OCI-LY1 (cell line): ENCODE data around the gene GRIN2A.

Experiments used
- H2AFZ ChIP-seq: fragments of 200-600 bp; sonication (generic), shearing (Covaris generic); 2 replicates; pipeline ENCODE4 v1.6.0; 2014; ENCODE audit warnings: antibody characterized with exemption, mild to moderate bottlenecking, low read length
- H3F3A ChIP-seq: fragments of 200-600 bp; sonication (generic), shearing (Covaris generic); 2 replicates; pipeline ENCODE4 v1.6.0; 2014; ENCODE audit warnings: mild to moderate bottlenecking, antibody characterized with exemption, low read length, moderate library complexity; ENCODE audit not compliant: insufficient read depth
- H3K27ac ChIP-seq: fragments of 200-600 bp; sonication (generic); 2 replicates; pipeline ENCODE4 v1.5.1; 2014; ENCODE audit warnings: low read length, mixed run types, mild to moderate bottlenecking, low read depth; ENCODE audit not compliant: poor library complexity, severe bottlenecking
- H3K27me3 ChIP-seq: fragments of 200-600 bp; sonication (generic); 2 replicates; pipeline ENCODE4 v1.6.0; 2014; ENCODE audit warnings: antibody characterized with exemption, mild to moderate bottlenecking, low read length, moderate library complexity; ENCODE audit not compliant: insufficient read depth
- H3K36me3 ChIP-seq: fragments of 200-600 bp; sonication (generic); 2 replicates; pipeline ENCODE4 v1.6.1; 2014; ENCODE audit warnings: mild to moderate bottlenecking, antibody characterized with exemption, low read length, moderate library complexity, mixed read lengths; ENCODE audit not compliant: insufficient read depth
- H3K4me1 ChIP-seq: fragments of 200-600 bp; sonication (generic); 2 replicates; pipeline ENCODE4 v1.5.1; 2014; ENCODE audit warnings: mild to moderate bottlenecking, low read length, moderate library complexity; ENCODE audit not compliant: insufficient read depth, severe bottlenecking
- H3K4me2 ChIP-seq: fragments of 200-600 bp; sonication (generic), shearing (Covaris generic); 2 replicates; pipeline ENCODE4 v1.6.1; 2014; ENCODE audit warnings: low read length
- H3K4me3 ChIP-seq: fragments of 200-600 bp; sonication (generic); 2 replicates; pipeline ENCODE4 v1.5.1; 2014; ENCODE audit warnings: low read length, low read depth, mild to moderate bottlenecking, mixed read lengths; ENCODE audit not compliant: poor library complexity, severe bottlenecking
- H3K79me2 ChIP-seq: fragments of 200-600 bp; shearing (Covaris generic); 2 replicates; pipeline ENCODE4 v1.6.1; 2016; ENCODE audit warnings: mixed run types, low read length, mixed read lengths; ENCODE audit not compliant: insufficient read depth
- H3K9ac ChIP-seq: fragments of 200-600 bp; sonication (generic), shearing (Covaris generic); 2 replicates; pipeline ENCODE4 v1.6.1; 2014; ENCODE audit warnings: mild to moderate bottlenecking, low read length, mixed read lengths
- H3K9me2 ChIP-seq: fragments of 200-600 bp; sonication (generic), shearing (Covaris generic); 2 replicates; pipeline ENCODE4 v1.6.1; 2014; ENCODE audit warnings: low read depth, mild to moderate bottlenecking, low read length, mixed read lengths
- H3K9me3 ChIP-seq: fragments of 200-600 bp; shearing (Covaris generic); 2 replicates; pipeline ENCODE4 v1.6.1; 2014; ENCODE audit warnings: low read length, mixed read lengths
- H4K20me1 ChIP-seq: fragments of 200-600 bp; sonication (generic), shearing (Covaris generic); 2 replicates; pipeline ENCODE4 v1.6.0; 2016; ENCODE audit warnings: mild to moderate bottlenecking, low read length; ENCODE audit not compliant: insufficient read depth
- EZH2 ChIP-seq: fragments of 200-600 bp; sonication (generic), shearing (Covaris generic); IDR thresholded peaks from 2 replicates; pipeline ENCODE4 v1.8.0; 2017; ENCODE audit warnings: borderline replicate concordance, mixed run types, mild to moderate bottlenecking, antibody characterized with exemption, low read length, moderate library complexity, mixed read lengths
- TF ChIP-seq, protein P1 (sequence below): fragments of 200-600 bp; sonication (generic), shearing (Covaris generic); IDR thresholded peaks from 2 replicates; pipeline ENCODE4 v1.5.1; 2017; ENCODE audit warnings: mild to moderate bottlenecking, antibody characterized with exemption, low read length, moderate library complexity, mixed read lengths

GRIN2A gene

DNA sequence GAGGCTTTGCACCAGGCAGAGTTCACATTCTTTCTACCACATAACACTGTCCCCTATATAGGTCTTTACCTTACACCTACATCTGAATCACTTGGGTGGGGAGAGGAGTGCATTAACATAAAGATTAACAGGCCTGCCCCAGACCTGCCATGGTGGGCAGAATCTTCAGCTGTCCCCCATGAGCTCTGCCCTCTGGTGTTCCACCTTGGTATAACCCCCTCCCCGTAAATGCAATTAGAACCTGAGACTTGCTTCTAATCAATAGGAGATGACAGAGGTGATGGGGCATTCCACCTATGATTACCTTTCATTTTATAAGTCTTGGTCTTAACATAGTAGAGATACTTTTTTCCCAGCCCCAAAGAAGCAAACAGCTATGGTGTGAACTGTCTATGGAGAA, 20.4 kb upstream of the GRIN2A start:
- Histone ChIP-seq H3K79me2 (no peaks in the 10 kb centered on the region), H3K27me3 (peaks cover 4% of the 10 kb centered on the region; the same call in 1 of the 2 replicates), H3K9me2 (no peaks in the 10 kb centered on the region), H3K36me3 (no peaks in the 10 kb centered on the region), H3K4me1 (no peaks in the 10 kb centered on the region), H3K4me2 (no peak overlapping the region), H3K9ac (no peak overlapping the region), H4K20me1 (no peaks in the 10 kb centered on the region), H3K27ac (no peak overlapping the region), H3K9me3 (no peaks in the 10 kb centered on the region), H2AFZ (no peak overlapping the region), H3F3A (no peaks in the 10 kb centered on the region), H3K4me3 (no peak overlapping the region)
- TF ChIP-seq, protein P1, sequence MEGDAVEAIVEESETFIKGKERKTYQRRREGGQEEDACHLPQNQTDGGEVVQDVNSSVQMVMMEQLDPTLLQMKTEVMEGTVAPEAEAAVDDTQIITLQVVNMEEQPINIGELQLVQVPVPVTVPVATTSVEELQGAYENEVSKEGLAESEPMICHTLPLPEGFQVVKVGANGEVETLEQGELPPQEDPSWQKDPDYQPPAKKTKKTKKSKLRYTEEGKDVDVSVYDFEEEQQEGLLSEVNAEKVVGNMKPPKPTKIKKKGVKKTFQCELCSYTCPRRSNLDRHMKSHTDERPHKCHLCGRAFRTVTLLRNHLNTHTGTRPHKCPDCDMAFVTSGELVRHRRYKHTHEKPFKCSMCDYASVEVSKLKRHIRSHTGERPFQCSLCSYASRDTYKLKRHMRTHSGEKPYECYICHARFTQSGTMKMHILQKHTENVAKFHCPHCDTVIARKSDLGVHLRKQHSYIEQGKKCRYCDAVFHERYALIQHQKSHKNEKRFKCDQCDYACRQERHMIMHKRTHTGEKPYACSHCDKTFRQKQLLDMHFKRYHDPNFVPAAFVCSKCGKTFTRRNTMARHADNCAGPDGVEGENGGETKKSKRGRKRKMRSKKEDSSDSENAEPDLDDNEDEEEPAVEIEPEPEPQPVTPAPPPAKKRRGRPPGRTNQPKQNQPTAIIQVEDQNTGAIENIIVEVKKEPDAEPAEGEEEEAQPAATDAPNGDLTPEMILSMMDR: peak; percentile 8; the same call in 1 of the 2 replicates
- no peak for TF ChIP-seq EZH2

- H3K9me3 ChIP-seq: no peaks in the 10 kb centered on the region
- H3K4me1 ChIP-seq: no peaks in the 10 kb centered on the region
- H4K20me1 ChIP-seq: no peaks in the 10 kb centered on the region
- no peak overlapping the region for H3K4me2 ChIP-seq
- no peak for TF ChIP-seq EZH2
- TF ChIP-seq, protein P1: no peak
- H3F3A ChIP-seq: no peaks in the 10 kb centered on the region
- H3K79me2 ChIP-seq: no peaks in the 10 kb centered on the region
- no peak overlapping the region for H2AFZ ChIP-seq
- H3K9me2 ChIP-seq: no peaks in the 10 kb centered on the region
- peaks cover 4% of the 10 kb centered on the region; the same call in 1 of the 2 replicates for H3K27me3 ChIP-seq
- H3K27ac ChIP-seq: no peak overlapping the region
- no peaks in the 10 kb centered on the region for H3K36me3 ChIP-seq
- H3K9ac ChIP-seq: no peak overlapping the region
- H3K4me3 ChIP-seq: no peak overlapping the region
Measured at GRCh38 chr16:10200637-10201586, 18.7 kb upstream of the GRIN2A start.

DNA sequence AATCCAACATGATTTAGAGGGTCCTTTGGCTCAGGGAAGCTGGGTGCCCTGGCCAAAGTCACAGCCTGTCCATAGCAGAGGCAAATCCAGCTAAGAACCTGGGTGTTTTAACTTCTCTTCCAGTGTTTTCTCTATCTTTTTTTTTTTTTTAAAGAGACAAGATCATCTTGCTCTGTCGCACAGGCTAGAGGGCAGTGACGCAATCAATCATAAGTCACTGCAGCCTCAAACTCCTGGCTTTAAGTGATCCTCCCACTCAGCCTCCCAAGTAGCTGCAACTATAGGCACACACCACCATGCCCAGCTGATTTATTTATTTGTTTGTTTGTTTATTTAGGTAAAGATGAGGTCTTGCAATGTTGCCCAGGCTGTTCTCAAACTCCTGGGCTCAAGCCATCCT, 14.8 kb upstream of the GRIN2A start:
- Histone ChIP-seq H3K4me2 (no peak overlapping the region), H2AFZ (no peak overlapping the region), H3K4me1 (no peaks in the 10 kb centered on the region), H3K79me2 (no peaks in the 10 kb centered on the region), H3K27me3 (no peaks in the 10 kb centered on the region), H3F3A (no peaks in the 10 kb centered on the region), H3K36me3 (no peaks in the 10 kb centered on the region), H4K20me1 (no peaks in the 10 kb centered on the region), H3K9me3 (no peaks in the 10 kb centered on the region), H3K9ac (no peak overlapping the region), H3K27ac (no peak overlapping the region), H3K9me2 (no peaks in the 10 kb centered on the region), H3K4me3 (no peak overlapping the region)
- TF ChIP-seq, protein P1: no peak
- no peak for TF ChIP-seq EZH2
